A204.1 (cell line): Measurements from ENCODE around the gene TMEM245.
"Not testable (repeated sequence)": the region's sequence is repeated elsewhere in the genome, so short reads cannot be mapped to it uniquely, and the experiment has no call there.

ENCODE experiments used
- FAIRE-seq: peaks from 2 replicates; lab custom pipeline; 2012; peaks lifted over from hg19 to GRCh38; lab: Jason Lieb, UNC

TMEM245 gene

GRCh38 chr9:109132567-109133021, 12.8 kb upstream of the TMEM245 start:
- FAIRE-seq = no peak

- no peak for FAIRE-seq
Measured at GRCh38 chr9:109129470-109130197, 9.9 kb upstream of the TMEM245 start.

GRCh38 chr9:109126671-109127070, 6.9 kb upstream of the TMEM245 start:
- FAIRE-seq = not testable (repeated sequence)

- FAIRE-seq = no peak
Measured at GRCh38 chr9:109124121-109124520, 4.4 kb upstream of the TMEM245 start.

- no peak for FAIRE-seq
Measured at GRCh38 chr9:109122726-109123621, 3.2 kb upstream of the TMEM245 start.

DNA sequence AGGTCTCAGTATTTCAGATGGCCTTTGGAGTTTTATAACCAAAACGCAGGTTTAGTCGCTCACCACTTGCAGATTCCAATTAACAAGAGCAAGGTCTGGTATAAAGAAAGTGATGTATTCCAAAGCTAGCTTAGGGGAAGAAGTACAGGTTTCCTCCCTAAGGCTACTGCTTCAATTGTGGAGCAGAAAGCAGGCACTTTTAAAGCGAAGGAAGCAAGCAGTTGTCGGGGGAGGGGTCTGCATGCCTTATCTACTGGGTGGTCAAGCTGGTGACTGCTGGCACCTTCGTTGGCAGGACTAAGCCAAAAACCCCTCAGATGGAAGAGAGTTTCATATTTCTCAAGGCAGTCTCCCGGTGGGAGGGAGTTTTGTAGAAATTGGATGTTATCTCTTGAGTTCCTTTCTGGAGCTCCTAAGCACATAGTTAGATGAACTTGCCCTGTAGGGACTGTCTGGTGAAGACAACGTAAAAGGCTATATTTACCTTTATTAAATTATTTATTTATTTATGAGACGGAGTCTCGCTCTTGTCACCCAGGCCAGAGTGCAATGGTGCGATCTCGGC, 1.6 kb upstream of the TMEM245 start:
- FAIRE-seq = no peak

GRCh38 chr9:109120204-109120789, 550 bp upstream of the TMEM245 start:
- FAIRE-seq = no peak

- FAIRE-seq = no peak
Measured at GRCh38 chr9:109118808-109119438, 824 bp downstream of the TMEM245 start.

- FAIRE-seq = no peak
Measured at GRCh38 chr9:109117856-109118807, 1.6 kb downstream of the TMEM245 start.

DNA sequence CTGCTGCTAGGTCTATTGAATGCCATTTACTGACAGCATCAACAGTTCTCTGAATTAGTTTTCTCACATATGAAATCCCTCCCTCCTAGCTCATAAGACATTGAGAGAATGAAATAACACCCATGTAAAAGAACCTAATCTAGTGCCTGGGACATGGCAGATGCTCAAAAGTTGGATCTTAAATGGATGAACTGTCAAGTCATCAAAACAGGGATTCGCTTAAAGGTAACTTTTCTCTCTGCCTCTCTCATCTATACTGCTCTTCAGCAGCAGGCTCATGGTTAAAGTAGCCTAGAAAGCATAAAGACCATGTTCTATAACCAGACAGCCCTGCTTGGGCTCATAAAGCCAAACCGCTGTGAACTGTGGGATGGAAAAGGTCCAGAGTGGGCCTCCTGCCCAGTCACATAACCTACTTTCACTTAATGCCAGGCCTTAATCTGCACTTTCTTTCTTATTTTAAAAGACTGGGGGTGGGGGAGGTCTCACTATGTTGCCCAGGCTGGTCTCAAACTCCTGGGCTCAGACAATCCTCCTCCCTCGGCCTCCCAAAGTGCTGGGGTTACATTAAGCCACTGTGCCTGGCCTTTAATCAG, 3.7 kb downstream of the TMEM245 start:
- no peak for FAIRE-seq

DNA sequence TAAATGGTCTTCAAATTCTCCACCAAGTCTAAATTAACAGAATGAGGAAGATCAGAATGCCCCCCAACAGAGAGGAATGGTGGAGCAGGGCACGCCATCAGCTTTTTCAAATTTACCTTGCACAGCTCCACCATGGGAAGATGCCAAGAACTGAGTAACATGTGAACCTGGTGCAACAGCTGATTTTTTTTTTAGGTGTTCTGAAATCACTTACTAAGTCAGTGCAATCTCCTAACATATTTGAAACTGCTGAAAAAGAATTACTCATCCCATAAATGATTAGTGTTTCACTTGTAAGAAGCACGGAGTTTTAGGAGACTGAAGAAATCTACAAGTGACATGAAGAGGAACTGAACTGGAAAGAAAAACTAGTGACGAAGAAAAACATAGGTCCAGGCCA, 5.1 kb downstream of the TMEM245 start:
- FAIRE-seq = no peak

DNA sequence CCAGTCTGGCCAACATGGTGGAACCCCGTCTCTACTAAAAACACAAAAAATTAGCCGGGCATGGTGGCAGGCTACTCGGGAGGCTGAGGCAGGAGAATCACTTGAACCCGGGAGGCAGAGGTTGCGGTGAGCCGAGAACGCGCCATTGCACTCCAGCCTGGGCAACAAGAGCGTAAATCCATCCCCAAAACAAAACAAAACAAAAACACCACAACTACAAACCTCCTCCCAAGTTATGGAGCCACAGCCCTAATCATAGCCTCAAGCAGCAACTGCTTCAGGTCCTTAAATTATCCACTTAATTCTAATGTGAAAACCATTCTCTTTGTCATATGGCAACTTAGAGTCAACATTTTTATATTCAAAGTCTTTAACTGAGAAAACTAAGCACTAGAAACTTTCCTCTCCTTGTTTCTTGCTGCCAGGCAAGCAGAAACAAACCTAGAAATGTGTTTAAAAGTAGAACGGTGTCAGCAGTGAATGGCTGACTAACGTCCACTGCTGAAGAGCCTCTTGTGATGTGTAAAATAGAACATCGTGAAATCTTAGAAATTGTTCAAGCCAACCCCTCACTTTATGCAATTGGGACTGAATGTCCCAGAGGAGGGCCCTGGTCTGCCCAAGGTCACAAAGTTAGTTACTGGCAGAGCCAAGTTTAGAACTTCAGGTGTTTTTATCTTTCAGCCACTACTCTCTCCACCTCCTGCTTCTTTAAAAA, 5.7 kb downstream of the TMEM245 start:
- FAIRE-seq = no peak

DNA sequence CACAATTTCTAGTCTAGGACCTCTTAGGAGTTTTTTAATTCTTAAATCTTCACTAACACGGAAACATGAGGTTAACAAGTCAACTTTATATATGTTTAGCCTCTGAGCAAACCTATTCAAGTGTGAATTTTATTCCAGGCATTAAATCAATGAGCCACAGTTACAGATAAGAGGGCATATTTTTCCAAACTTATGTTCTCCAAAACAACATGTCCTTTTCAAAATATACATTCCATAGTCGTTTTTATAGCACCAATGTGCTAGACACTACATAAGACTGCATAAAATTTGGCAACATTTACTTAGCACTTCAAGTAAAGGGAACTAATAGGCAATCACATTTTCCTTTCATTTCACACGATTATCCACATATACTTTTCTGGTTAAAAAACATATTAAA, 6.5 kb downstream of the TMEM245 start:
- no peak for FAIRE-seq

DNA sequence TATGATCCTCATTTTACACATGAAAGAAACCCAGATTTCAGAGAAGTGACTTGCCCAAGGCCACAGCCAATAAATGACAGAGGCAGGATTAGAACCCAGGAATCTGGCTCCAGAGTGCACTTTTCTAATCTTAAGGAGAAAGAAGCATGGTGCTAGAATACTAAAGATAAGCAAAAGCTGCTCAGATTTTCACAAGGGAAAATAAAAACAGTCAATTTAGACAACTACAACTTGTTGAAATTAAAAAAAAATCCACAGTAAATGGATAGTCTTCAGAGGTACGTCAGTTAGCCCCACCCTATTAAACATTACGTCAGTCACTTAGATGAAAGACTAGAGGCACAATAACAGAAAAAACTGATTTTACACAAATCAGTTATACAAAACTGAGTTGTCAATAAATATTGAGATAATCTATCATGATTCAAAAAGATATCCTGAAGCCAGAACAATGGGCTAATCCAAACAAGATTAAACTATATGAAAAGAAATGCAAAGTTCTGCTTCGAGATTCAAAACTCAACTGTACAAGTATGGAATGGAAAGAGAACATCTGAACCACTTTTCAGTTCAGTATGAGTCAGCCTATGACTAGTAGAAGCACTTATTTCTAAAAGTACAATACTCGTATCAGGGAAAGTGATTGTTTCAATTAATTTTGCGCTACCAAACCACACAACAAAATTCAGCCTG, 9.3 kb downstream of the TMEM245 start:
- FAIRE-seq = no peak

GRCh38 chr9:109109967-109110328, 9.8 kb downstream of the TMEM245 start:
- no peak for FAIRE-seq

DNA sequence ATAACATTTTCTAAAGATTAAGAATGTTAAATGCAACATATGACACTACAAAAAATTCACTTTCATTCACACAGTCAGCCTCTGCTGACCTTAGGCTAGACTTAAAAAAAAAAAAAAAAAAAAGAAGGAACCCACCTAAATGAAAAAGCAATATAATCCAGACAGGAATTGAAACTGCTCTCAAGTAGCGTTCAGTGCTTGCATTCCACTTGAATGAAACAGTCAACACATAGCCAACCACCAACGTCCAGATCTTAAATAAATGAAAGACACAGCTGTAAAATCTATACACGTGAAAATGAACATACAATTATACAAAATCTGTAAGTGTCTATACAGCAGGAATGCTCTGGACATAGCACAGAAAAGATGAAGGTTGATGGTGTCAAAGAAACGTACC, 11.4 kb downstream of the TMEM245 start:
- FAIRE-seq = no peak

DNA sequence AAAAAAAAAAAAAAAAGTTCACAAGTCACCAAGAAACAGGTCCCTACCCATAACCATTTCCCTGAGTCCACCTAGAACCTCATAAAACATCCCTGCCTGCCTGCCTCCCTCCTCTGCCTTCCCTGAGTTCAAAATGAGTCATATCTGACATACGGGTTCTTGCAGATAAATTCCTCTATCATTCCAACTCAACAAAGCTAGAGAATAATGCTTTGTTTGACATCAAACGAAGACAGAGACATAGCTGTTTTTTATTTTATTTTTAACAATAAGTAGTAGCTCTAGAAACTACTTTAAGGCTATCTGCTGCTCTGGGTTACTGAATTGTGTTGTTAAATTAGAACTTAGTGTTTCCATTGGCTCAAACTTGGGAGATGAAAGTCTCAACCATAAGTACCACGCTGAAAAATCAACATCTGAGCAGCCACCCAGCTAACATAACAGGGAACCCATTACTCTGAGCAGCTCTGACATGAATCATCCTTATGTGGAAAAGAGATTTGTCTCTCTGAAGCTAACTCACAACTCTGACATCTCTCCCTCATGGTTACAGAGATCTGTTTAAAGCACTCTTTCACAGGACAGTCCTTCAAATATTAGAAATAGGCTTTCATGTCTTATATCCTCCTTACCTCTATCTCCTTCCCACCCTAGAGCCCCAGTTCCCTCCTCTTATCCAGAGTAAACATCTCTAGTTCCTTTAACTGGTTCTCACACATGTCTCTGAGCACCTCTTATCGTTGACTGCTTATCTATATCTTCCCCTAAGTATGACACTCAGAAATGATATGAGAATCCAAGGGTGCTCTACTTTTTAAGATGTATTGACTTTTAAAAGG, 12.1 kb downstream of the TMEM245 start:
- no peak for FAIRE-seq

DNA sequence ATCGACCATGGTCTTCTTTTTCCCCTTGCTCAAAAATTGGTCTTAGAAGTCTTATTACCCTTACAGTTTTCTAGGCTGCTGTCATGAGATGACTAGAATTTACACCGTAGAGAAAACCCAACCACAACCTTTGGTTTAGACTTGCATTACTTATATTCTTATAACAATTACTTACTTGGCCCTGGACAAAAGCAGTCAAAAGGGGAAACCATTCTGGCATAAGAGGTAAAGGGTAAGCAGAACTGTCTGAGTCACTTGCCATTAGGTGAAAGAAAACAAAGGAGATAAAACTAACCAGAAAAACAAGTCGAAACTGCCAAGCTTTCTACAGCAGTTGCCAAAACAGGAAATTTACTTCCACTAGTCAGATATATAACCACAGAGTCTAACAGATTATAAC, 17.9 kb downstream of the TMEM245 start:
- no peak for FAIRE-seq

GRCh38 chr9:109101202-109101595, 18.5 kb downstream of the TMEM245 start:
- FAIRE-seq = no peak
